ENCODE results near the gene SOST.
"Not testable (repeated sequence)": the region's sequence is repeated elsewhere in the genome, so short reads cannot be mapped to it uniquely, and the experiment has no call there.

SOST gene

GRCh38 chr17:43758497-43759174 is at the start of gene SOST:
Gene SOST (minus strand): TSS chr17:43758791. CDS start chr17:43758741, 50 bp downstream.
- no peak for DNase-seq (ENCODE audit: low spot score)

- no peak for DNase-seq (ENCODE audit: low spot score)
These were observed 49.5 kb upstream of the SOST start for GRCh38 chr17:43808076-43808475.

GRCh38 chr17:43805117-43805516 is 46.5 kb upstream of the SOST start:
- no peak for DNase-seq (ENCODE audit: low spot score)

GRCh38 chr17:43803758-43804157 is 45.2 kb upstream of the SOST start:
- DNase-seq (ENCODE audit: low spot score): no peak

- no peak for DNase-seq (ENCODE audit: low spot score)
These were observed 43.3 kb upstream of the SOST start for GRCh38 chr17:43801844-43802243.

- no peak for DNase-seq (ENCODE audit: low spot score)
These were observed 42.1 kb upstream of the SOST start for GRCh38 chr17:43800736-43801135.

- DNase-seq (ENCODE audit: low spot score): no peak
These were observed 40.5 kb upstream of the SOST start for GRCh38 chr17:43799047-43799446.

- DNase-seq (ENCODE audit: low spot score): not testable (repeated sequence)
These were observed 39.4 kb upstream of the SOST start for GRCh38 chr17:43798024-43798423.

- not testable (repeated sequence) for DNase-seq (ENCODE audit: low spot score)
These were observed 34.1 kb upstream of the SOST start for GRCh38 chr17:43792668-43793067.

GRCh38 chr17:43791589-43791988 is 33.0 kb upstream of the SOST start:
- no peak for DNase-seq (ENCODE audit: low spot score)

GRCh38 chr17:43790311-43790940 is 31.8 kb upstream of the SOST start:
- DNase-seq (ENCODE audit: low spot score): no peak

GRCh38 chr17:43789482-43789881 is 30.9 kb upstream of the SOST start:
- DNase-seq (ENCODE audit: low spot score): no peak

- DNase-seq (ENCODE audit: low spot score): no peak
These were observed 29.9 kb upstream of the SOST start for GRCh38 chr17:43788540-43788939.

- DNase-seq (ENCODE audit: low spot score): no peak
These were observed 29.1 kb upstream of the SOST start for GRCh38 chr17:43787728-43788127.

GRCh38 chr17:43784628-43785101 is 26.1 kb upstream of the SOST start:
- no peak for DNase-seq (ENCODE audit: low spot score)

GRCh38 chr17:43784068-43784467 is 25.5 kb upstream of the SOST start:
- no peak for DNase-seq (ENCODE audit: low spot score)

- DNase-seq (ENCODE audit: low spot score): no peak
These were observed 24.5 kb upstream of the SOST start for GRCh38 chr17:43782913-43783680.

GRCh38 chr17:43780135-43780534 is 21.5 kb upstream of the SOST start, which contains the start of gene CFAP97D1:
Gene CFAP97D1 (plus strand): TSS chr17:43780435. CDS start chr17:43780463, 28 bp downstream.
- no peak for DNase-seq (ENCODE audit: low spot score)

- no peak for DNase-seq (ENCODE audit: low spot score)
These were observed 20.8 kb upstream of the SOST start for GRCh38 chr17:43779145-43780125.

GRCh38 chr17:43778337-43779144 is 19.9 kb upstream of the SOST start, which contains the start of gene DUSP3:
Gene DUSP3 (minus strand): TSS chr17:43778977. CDS start chr17:43778924, 53 bp downstream.
- peak; percentile 94 for DNase-seq (ENCODE audit: low spot score)
